HG02610 (cell line): ENCODE data around the gene ZNF672.
"Not testable (repeated sequence)": the region's sequence is repeated elsewhere in the genome, so short reads cannot be mapped to it uniquely, and the experiment has no call there.

Experiments
- ATAC-seq: cut with Tn5 transposase; IDR thresholded peaks from one replicate; pipeline ENCODE4 v1.9.1; 2021; ENCODE audit warnings: mild to moderate bottlenecking, moderate library complexity; ENCODE audit not compliant: unreplicated experiment

ZNF672 gene

GRCh38 chr1:248812736-248813425 is 25.1 kb upstream of the ZNF672 start:
- no peak for ATAC-seq

GRCh38 chr1:248813546-248813945 is 24.5 kb upstream of the ZNF672 start:
- no peak for ATAC-seq

- no peak for ATAC-seq
Measured at GRCh38 chr1:248814351-248814750, 23.7 kb upstream of the ZNF672 start.

GRCh38 chr1:248815407-248816034 is 22.5 kb upstream of the ZNF672 start:
- no peak for ATAC-seq

GRCh38 chr1:248816042-248816851 is 21.8 kb upstream of the ZNF672 start:
- ATAC-seq = no peak

GRCh38 chr1:248817065-248817464 is 21.0 kb upstream of the ZNF672 start:
- ATAC-seq = no peak

- peak; percentile 39 for ATAC-seq
Measured at GRCh38 chr1:248818505-248819374, 19.3 kb upstream of the ZNF672 start.

- no peak for ATAC-seq
Measured at GRCh38 chr1:248820041-248820585, 17.9 kb upstream of the ZNF672 start.

- ATAC-seq = no peak
Measured at GRCh38 chr1:248821101-248821500, 16.9 kb upstream of the ZNF672 start.

- ATAC-seq = no peak
Measured at GRCh38 chr1:248821641-248822040, 16.4 kb upstream of the ZNF672 start.

- no peak for ATAC-seq
Measured at GRCh38 chr1:248822148-248823032, 15.6 kb upstream of the ZNF672 start.

- no peak for ATAC-seq
Measured at GRCh38 chr1:248823517-248824001, 14.5 kb upstream of the ZNF672 start.

GRCh38 chr1:248824301-248824700 is 13.7 kb upstream of the ZNF672 start:
- no peak for ATAC-seq

- ATAC-seq = no peak
Measured at GRCh38 chr1:248824701-248825100, 13.3 kb upstream of the ZNF672 start.

GRCh38 chr1:248825136-248825535 is 12.9 kb upstream of the ZNF672 start:
- ATAC-seq = no peak

GRCh38 chr1:248825573-248825908 is 12.5 kb upstream of the ZNF672 start:
- ATAC-seq = peak; percentile 1

GRCh38 chr1:248825909-248826760 is 11.9 kb upstream of the ZNF672 start, which contains the start of gene SH3BP5L:
TSS of gene SH3BP5L (minus strand) at chr1:248825915. CDS start at chr1:248824935, 980 bp downstream.
- ATAC-seq = peak; percentile 93

GRCh38 chr1:248828845-248829244 is 9.2 kb upstream of the ZNF672 start:
- ATAC-seq = no peak

GRCh38 chr1:248830718-248831017 is 7.4 kb upstream of the ZNF672 start:
- ATAC-seq = not testable (repeated sequence)
